Activated T-cell treated with anti-CD3 and anti-CD28 coated beads, Interleukin-2, amount 50 U/mL, for 72 hours (primary cell): ENCODE data around the gene GABRB1. TPM values are rescaled to one million over a fixed set of nuclear protein-coding genes. Genes with fewer than 3 reads are reported as not detected.

ENCODE experiments used
- ATAC-seq, 2 donors: fragments of 150-1000 bp; cut with Tn5 transposase; replicated peaks in 1 of 2; 2 replicates each; pipeline ENCODE4 v1.10.0; 2021; ENCODE audit warnings: moderate library complexity in 2 of 2, mild to moderate bottlenecking in 1 of 2
- DNase-seq, 2 donors: peaks; one replicate each; pipeline ENCODE4 v3.0.0; 2021 to 2022; ENCODE audit warnings: mixed read lengths in 1 of 2
- H3K27ac Mint-ChIP-seq: one replicate; pipeline ENCODE4 v1.8.0; 2022; ENCODE audit warnings: mild to moderate bottlenecking, moderate library complexity, mixed read lengths
- H3K27me3 Mint-ChIP-seq: one replicate; pipeline ENCODE4 v1.8.0; 2022; ENCODE audit warnings: low read depth, mixed read lengths
- H3K36me3 Mint-ChIP-seq, 2 donors: one replicate each; pipeline ENCODE4 v1.8.0; 2022; ENCODE audit warnings: mixed read lengths in 2 of 2, mild to moderate bottlenecking in 1 of 2; ENCODE audit not compliant: insufficient read depth in 2 of 2
- H3K4me1 Mint-ChIP-seq: one replicate; pipeline ENCODE4 v1.8.0; 2022; ENCODE audit warnings: low read depth, mixed read lengths
- H3K4me3 Mint-ChIP-seq, 2 donors: one replicate each; pipeline ENCODE4 v1.8.0; 2022; ENCODE audit warnings: mild to moderate bottlenecking in 2 of 2, mixed read lengths in 2 of 2, moderate library complexity in 2 of 2
- H3K9me3 Mint-ChIP-seq, 2 donors: one replicate each; pipeline ENCODE4 v1.8.0; 2022; ENCODE audit warnings: mixed read lengths in 2 of 2
- total RNA-seq, 2 donors: library from RNA; stranded (reverse); gene quantifications; one replicate each; pipeline ENCODE4 v1.2.3, GENCODE V29; 2022

Gene GABRB1
- total RNA-seq, 2 donors from 2014 or later = not detected

GRCh38 chr4:47155919-47156318, 124.6 kb downstream of the GABRB1 start:
- H3K27me3 Mint-ChIP-seq = no peaks in the 10 kb centered on the region
- ATAC-seq = no peak
- H3K4me3 Mint-ChIP-seq = no peak overlapping the region
- DNase-seq = no peak
- H3K9me3 Mint-ChIP-seq = no peaks in the 10 kb centered on the region
- H3K4me1 Mint-ChIP-seq = no peaks in the 10 kb centered on the region
- no peaks in the 10 kb centered on the region for H3K36me3 Mint-ChIP-seq
- H3K27ac Mint-ChIP-seq = no peak overlapping the region

- Mint-ChIP-seq H3K27ac (no peak overlapping the region), H3K4me3 (no peak overlapping the region), H3K27me3 (no peaks in the 10 kb centered on the region), H3K4me1 (no peaks in the 10 kb centered on the region), H3K9me3 (no peaks in the 10 kb centered on the region), H3K36me3 (no peaks in the 10 kb centered on the region)
- no peak for DNase-seq
- ATAC-seq = no peak
Observed at GRCh38 chr4:47160095-47160494, 128.7 kb downstream of the GABRB1 start.

GRCh38 chr4:47167081-47168035, 136.0 kb downstream of the GABRB1 start:
- no peaks in the 10 kb centered on the region for H3K27me3 Mint-ChIP-seq
- no peaks in the 10 kb centered on the region for H3K9me3 Mint-ChIP-seq
- ATAC-seq (no peak), DNase-seq (no peak)
- H3K36me3 Mint-ChIP-seq = no peaks in the 10 kb centered on the region
- no peak overlapping the region for H3K27ac Mint-ChIP-seq
- H3K4me1 Mint-ChIP-seq = no peaks in the 10 kb centered on the region
- H3K4me3 Mint-ChIP-seq = no peak overlapping the region

- Mint-ChIP-seq H3K36me3 (no peaks in the 10 kb centered on the region), H3K27me3 (no peaks in the 10 kb centered on the region), H3K4me3 (no peak overlapping the region), H3K27ac (no peak overlapping the region), H3K9me3 (peaks cover 0 to 1% of the 10 kb centered on the region in 2 donors), H3K4me1 (no peaks in the 10 kb centered on the region)
- DNase-seq (no peak), ATAC-seq (no peak)
Observed at GRCh38 chr4:47184083-47184482, 152.7 kb downstream of the GABRB1 start.

GRCh38 chr4:47185761-47186160, 154.4 kb downstream of the GABRB1 start:
- H3K27me3 Mint-ChIP-seq = no peaks in the 10 kb centered on the region
- no peaks in the 10 kb centered on the region for H3K4me1 Mint-ChIP-seq
- DNase-seq = no peak
- H3K9me3 Mint-ChIP-seq = peaks cover 0 to 1% of the 10 kb centered on the region in 2 donors
- no peak overlapping the region for H3K4me3 Mint-ChIP-seq
- no peak for ATAC-seq
- H3K36me3 Mint-ChIP-seq = no peaks in the 10 kb centered on the region
- no peak overlapping the region for H3K27ac Mint-ChIP-seq

GRCh38 chr4:47187608-47188007, 156.2 kb downstream of the GABRB1 start:
- H3K4me1 Mint-ChIP-seq = no peaks in the 10 kb centered on the region
- no peak overlapping the region for H3K4me3 Mint-ChIP-seq
- ATAC-seq (no peak), DNase-seq (no peak)
- H3K27ac Mint-ChIP-seq = no peak overlapping the region
- no peaks in the 10 kb centered on the region for H3K27me3 Mint-ChIP-seq
- H3K36me3 Mint-ChIP-seq = no peaks in the 10 kb centered on the region
- H3K9me3 Mint-ChIP-seq = peaks cover 0 to 1% of the 10 kb centered on the region in 2 donors

- no peaks in the 10 kb centered on the region for H3K4me1 Mint-ChIP-seq
- H3K36me3 Mint-ChIP-seq = no peaks in the 10 kb centered on the region
- H3K4me3 Mint-ChIP-seq = no peak overlapping the region
- ATAC-seq (no peak), DNase-seq (no peak)
- H3K27me3 Mint-ChIP-seq = no peaks in the 10 kb centered on the region
- H3K9me3 Mint-ChIP-seq = no peaks in the 10 kb centered on the region
- no peak overlapping the region for H3K27ac Mint-ChIP-seq
Observed at GRCh38 chr4:47193179-47193578, 161.8 kb downstream of the GABRB1 start.

- Mint-ChIP-seq H3K36me3 (no peaks in the 10 kb centered on the region), H3K9me3 (no peaks in the 10 kb centered on the region), H3K27ac (no peak overlapping the region), H3K4me1 (no peaks in the 10 kb centered on the region), H3K4me3 (no peak overlapping the region), H3K27me3 (no peaks in the 10 kb centered on the region)
- ATAC-seq (no peak), DNase-seq (no peak)
Observed at GRCh38 chr4:47194036-47194737, 162.8 kb downstream of the GABRB1 start.

GRCh38 chr4:47195706-47196105, 164.3 kb downstream of the GABRB1 start:
- no peaks in the 10 kb centered on the region for H3K36me3 Mint-ChIP-seq
- H3K9me3 Mint-ChIP-seq = no peaks in the 10 kb centered on the region
- ATAC-seq (no peak), DNase-seq (no peak)
- H3K4me3 Mint-ChIP-seq = no peak overlapping the region
- H3K27me3 Mint-ChIP-seq = no peaks in the 10 kb centered on the region
- no peaks in the 10 kb centered on the region for H3K4me1 Mint-ChIP-seq
- no peak overlapping the region for H3K27ac Mint-ChIP-seq

GRCh38 chr4:47198791-47199190, 167.4 kb downstream of the GABRB1 start:
- Mint-ChIP-seq H3K4me1 (no peaks in the 10 kb centered on the region), H3K27ac (no peak overlapping the region), H3K4me3 (no peak overlapping the region), H3K27me3 (no peaks in the 10 kb centered on the region), H3K36me3 (no peaks in the 10 kb centered on the region), H3K9me3 (peaks cover 0 to 2% of the 10 kb centered on the region in 2 donors)
- DNase-seq = no peak
- no peak for ATAC-seq

- Mint-ChIP-seq H3K27me3 (no peaks in the 10 kb centered on the region), H3K4me3 (no peak overlapping the region), H3K36me3 (no peaks in the 10 kb centered on the region), H3K9me3 (peaks cover 0 to 2% of the 10 kb centered on the region in 2 donors), H3K4me1 (no peaks in the 10 kb centered on the region), H3K27ac (no peak overlapping the region)
- DNase-seq (no peak), ATAC-seq (no peak)
Observed at GRCh38 chr4:47203593-47203992, 172.2 kb downstream of the GABRB1 start.

- ATAC-seq (no peak), DNase-seq (no peak)
- no peaks in the 10 kb centered on the region for H3K27me3 Mint-ChIP-seq
- no peaks in the 10 kb centered on the region for H3K4me1 Mint-ChIP-seq
- H3K9me3 Mint-ChIP-seq = no peaks in the 10 kb centered on the region
- H3K27ac Mint-ChIP-seq = no peak overlapping the region
- no peak overlapping the region for H3K4me3 Mint-ChIP-seq
- no peaks in the 10 kb centered on the region for H3K36me3 Mint-ChIP-seq
Observed at GRCh38 chr4:47207555-47207954, 176.2 kb downstream of the GABRB1 start.

GRCh38 chr4:47209833-47210232, 178.5 kb downstream of the GABRB1 start:
- no peaks in the 10 kb centered on the region for H3K4me1 Mint-ChIP-seq
- DNase-seq (no peak), ATAC-seq (no peak)
- H3K9me3 Mint-ChIP-seq = no peaks in the 10 kb centered on the region
- H3K27ac Mint-ChIP-seq = no peak overlapping the region
- no peaks in the 10 kb centered on the region for H3K27me3 Mint-ChIP-seq
- no peaks in the 10 kb centered on the region for H3K36me3 Mint-ChIP-seq
- no peak overlapping the region for H3K4me3 Mint-ChIP-seq
